ENCODE results near the gene DNAJC11.

Gene DNAJC11

DNA sequence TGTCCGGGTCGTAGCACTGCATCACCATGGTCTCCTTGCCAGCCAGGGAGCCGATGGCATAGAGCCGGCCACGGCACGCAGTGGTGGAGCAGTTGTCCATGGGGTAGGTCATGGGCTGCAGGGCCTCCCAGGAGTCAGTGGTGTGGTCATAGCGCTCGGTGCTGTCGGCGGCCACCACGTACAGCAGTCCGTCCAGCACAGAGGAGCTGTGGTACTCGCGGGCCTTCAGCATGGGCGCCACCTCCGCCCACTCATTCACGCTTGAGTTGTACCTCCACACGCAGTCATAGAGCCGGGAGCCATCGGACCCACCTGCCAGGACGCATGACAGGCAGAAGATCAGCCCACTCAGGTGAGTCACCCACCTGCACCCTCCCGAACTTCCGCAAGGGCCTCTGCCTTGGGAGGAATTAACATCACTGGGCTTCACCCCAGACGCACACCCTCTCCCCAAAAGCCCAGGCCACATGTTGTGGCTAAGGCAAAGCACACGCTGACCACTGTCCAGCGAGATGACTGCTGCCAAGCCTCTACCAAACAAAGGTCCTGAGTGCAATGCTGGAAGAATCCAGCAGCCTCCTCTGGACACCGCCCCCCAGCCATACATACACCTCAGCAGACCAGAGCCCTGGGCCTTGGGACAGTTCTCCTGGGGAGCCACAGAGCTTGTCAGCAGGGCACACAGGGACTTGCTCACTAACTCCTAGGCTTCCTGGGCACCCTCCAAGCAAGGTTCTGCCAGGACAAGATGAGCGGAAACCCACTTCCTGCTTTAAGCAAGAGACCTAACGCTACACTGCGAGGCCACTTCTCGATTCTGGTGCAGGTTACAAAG, 102.3 kb downstream of the DNAJC11 start:
- DNase-seq (ENCODE audit: low spot score) = no peak

GRCh38 chr1:6597777-6598131, 103.9 kb downstream of the DNAJC11 start:
- DNase-seq (ENCODE audit: low spot score) = no peak

DNA sequence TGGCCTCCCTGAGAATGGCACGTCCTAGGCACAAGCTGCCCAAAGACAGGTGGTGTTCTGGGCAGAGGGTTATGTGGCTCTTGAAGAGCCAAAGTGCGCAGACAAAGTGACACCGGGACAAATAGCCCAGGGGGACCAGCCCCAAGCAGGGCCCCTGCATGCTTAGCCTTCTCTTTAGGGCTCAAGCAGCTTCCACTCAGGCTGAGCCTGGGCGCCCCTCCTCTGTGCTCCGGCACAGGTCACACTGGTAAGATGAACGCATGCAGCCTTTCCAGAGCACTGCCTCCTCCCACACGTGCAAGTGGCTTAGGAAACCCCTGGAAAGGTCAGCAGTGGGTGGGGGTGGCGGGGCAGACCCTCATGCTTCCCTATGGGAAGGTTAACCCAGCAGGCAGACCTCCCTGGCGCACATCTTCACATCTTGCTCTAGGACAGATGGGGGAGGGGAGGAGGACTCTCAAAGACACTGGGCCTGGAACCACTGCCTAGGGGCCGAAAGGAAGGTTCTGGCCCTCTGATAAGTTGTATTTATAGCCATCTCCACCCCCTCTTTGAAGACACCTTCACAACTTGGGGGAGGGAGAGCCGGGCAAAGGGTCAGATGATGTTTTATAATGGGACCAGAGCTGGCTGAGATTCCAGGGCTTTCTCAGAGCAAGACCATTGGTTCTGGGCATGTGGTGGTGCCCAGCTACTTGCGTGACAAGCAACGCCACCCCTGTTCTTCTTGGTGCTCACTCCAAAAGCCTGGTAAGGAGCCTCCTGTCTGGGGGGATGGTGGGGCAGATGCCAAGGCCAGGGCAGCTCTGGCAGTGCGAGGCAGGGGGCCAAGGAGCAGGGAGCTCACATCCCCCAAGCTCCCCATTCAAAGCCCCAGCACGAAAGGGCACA, 104.5 kb downstream of the DNAJC11 start:
- no peak for DNase-seq (ENCODE audit: low spot score)

DNA sequence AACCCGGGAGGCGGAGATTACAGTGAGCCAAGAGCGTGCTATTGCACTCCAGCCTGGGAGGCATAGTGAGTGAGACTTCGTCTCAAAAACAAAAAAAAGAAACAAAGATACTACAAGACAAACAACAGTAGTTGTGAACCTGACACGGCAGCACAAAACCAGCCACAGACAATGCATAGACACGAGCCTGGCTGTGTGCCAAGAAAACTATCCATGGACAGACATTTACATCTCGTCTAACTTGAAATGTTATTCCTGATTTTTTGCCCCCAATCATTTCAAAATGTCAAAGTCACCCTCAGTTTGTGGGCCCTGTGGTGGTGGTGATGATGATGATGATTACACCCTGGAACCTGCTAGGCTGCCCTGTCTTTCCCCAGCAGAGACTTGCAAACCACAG, 105.3 kb downstream of the DNAJC11 start:
- DNase-seq (ENCODE audit: low spot score) = no peak

GRCh38 chr1:6594977-6595740, 106.5 kb downstream of the DNAJC11 start:
- DNase-seq (ENCODE audit: low spot score) = no peak

DNA sequence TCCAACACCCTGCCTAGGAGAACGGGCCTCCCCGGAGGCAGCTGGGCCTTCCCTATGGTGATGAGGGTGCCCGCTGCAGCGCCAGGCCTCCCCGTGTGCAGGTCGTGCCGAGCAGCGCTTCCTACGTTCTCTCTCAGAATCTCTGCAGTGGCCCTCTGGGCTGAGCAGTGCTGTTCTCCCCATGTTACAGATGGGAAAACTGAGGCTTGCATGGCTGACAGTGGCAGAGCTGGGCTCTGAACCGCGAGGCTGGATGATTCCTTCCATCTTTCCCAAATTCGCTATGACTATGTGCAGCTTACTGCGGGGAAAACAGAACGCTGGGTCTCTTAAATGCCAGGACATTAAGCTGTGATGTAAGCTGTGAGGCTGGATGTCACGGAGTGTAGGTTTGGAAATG, 107.8 kb downstream of the DNAJC11 start:
- DNase-seq (ENCODE audit: low spot score) = no peak

DNA sequence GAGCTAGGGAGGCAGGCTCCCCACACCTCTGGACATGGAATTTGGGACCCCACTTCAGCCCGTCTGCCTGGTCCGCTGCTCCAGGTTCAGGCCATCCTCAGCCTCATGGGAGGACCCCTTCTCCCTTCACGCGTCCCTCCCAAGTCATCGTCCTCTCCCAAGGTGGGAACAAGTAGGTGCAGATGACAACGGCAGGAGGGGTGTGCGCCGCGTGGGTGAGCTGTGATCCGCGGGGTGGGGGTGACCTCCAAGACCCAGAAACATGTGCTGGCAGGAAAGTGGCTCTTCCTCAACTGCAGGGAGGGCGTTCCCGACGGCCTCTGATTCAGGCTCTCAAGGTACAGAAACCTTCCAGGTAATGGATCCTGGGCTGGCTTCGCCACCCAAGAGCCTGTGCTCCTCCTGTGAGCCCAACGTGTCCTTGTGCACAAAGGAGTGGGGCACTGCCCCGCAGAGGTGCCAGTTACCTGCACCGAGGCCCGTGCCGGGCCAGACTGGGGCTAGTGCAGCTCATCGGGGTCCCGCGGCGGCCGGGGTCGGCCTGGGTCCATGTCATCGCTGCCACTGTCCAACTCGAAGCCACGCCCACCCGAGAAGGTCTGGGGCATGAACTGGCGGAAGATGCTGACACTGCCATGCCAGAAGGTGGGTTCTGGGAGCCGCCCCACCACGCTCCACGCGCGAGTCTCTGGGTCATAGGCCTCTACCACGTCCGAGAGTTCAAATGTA, 108.6 kb downstream of the DNAJC11 start:
- DNase-seq (ENCODE audit: low spot score) = no peak

DNA sequence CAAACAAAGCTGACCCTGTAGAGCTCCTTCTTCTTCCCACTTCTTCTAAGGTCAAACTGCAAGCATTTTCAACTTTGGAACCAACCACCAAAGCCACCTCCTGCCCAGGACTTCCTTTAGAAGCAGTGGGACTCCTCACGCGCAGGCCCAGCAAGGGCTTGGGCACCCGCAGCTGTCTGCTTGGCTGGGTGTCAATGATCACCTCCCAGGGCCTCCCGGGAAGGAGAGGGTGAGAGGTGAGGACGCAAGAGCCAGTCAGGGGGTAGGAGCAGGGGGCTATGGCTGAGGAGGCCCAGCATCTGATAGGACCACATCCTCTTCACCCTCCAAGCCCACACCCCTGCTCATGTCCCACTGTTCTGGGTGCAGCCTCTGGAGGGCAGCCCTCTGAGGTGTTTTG, 109.2 kb downstream of the DNAJC11 start:
- no peak for DNase-seq (ENCODE audit: low spot score)

DNA sequence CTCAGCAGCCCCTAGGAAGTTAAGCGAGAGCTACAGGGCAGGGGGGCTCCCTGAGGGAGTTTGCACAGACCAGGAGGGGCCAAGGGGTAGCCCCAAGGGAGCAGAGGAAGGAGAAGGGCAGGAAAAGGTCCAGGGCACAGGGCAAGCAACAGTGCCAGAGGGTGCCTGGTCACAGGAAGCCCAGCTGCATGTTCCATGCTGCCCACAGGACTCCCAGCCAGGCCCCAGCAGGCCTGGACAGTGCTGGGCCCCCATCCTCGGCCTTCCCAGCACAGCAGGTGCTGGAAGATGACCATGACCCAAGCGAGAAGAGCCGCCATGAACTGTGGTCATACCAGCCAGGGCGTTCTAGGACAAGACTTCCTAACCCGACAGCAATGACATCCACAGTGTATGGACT, 110.0 kb downstream of the DNAJC11 start:
- no peak for DNase-seq (ENCODE audit: low spot score)

DNA sequence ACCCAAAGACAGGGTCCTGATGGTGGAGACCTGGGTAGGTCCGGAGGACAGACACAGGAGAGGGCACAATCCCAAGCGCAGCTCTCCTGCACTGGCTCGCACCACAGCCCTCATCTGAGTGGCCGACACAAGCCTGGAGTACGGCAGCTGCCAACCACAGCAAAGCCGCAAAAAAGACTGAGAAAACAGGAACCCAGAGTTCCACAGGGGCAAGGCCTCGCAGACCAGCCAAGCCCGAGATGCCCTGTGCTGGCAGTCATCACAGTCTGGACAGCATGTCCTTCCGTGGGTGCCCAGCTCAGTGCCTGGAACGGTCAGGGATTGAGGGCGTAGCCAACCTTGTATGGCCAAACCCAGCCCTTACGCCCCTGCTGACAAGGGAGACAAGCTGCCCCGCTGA, 110.4 kb downstream of the DNAJC11 start:
- no peak for DNase-seq (ENCODE audit: low spot score)

- DNase-seq (ENCODE audit: low spot score) = no peak
These were observed 111.6 kb downstream of the DNAJC11 start for GRCh38 chr1:6590046-6590445.

DNA sequence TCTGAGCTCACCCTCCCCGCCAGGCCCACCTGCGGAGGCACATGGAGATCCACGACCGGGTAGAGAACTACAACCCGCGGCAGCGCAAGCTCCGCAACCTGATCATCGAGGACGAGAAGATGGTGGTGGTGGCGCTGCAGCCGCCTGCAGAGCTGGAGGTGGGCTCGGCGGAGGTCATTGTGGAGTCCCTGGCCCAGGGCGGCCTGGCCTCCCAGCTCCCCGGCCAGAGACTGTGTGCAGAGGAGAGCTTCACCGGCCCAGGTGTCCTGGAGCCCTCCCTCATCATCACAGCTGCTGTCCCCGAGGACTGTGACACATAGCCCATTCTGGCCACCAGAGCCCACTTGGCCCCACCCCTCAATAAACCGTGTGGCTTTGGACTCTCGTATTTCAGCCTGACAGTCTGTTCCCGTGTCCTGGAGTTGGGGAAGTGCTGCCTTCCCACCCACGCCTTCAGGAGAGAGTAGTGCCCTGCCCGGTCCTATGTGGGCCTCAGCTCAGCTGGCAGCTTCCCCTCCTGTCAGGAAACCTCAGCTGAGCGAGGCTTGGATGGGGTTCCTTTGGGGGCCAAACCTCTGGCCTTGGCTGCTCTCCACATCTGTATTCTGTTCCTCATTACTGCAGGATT, 112.6 kb downstream of the DNAJC11 start:
- DNase-seq (ENCODE audit: low spot score) = no peak

DNA sequence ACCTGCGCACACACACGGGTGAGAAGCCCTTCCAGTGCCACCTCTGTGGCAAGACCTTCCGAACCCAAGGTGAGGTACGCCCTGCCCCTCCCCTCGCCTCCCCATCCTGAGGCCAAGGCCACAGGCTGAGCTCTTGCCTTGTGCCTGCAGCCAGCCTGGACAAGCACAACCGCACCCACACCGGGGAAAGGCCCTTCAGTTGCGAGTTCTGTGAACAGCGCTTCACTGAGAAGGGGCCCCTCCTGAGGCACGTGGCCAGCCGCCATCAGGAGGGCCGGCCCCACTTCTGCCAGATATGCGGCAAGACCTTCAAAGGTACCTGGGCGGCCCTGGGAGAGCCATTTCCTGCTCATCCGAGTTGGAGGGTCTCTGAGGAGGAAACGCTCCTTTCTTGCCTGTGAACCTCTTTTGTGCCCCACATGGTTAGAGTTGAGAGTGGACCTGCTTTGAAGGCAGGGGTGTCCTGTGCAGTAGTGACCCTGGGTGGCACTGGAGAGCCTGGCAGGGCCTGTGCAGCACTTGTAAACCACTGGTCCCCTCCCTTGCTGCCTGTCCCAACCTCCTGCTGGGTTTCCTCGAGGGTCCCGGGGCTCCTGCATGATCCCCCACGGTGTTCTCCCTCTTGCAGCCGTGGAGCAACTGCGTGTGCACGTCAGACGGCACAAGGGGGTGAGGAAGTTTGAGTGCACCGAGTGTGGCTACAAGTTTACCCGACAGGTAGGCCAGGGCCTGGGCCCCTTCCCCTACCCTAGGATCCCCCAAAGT, 113.3 kb downstream of the DNAJC11 start:
- no peak for DNase-seq (ENCODE audit: low spot score)

GRCh38 chr1:6587261-6588005, 114.2 kb downstream of the DNAJC11 start:
- DNase-seq (ENCODE audit: low spot score) = no peak

DNA sequence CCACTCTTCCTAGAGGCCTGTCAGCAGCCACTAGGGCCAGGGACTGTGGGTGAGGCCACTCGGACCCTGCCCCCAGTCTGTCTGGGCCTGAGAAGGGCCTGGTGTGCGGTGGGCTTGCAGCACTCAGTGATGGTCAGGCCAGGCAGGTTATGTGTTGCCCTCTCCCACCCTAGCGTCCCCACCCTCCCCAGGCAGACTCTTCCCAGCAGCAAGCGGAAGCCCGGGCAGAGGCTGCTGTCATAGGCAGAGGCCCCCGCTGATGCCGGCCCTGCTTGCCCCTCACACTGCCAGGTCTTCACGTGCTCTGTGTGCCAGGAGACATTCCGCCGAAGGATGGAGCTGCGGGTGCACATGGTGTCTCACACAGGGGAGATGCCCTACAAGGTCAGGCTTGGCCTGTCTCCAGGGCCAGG, 115.2 kb downstream of the DNAJC11 start:
- DNase-seq (ENCODE audit: low spot score) = no peak

DNA sequence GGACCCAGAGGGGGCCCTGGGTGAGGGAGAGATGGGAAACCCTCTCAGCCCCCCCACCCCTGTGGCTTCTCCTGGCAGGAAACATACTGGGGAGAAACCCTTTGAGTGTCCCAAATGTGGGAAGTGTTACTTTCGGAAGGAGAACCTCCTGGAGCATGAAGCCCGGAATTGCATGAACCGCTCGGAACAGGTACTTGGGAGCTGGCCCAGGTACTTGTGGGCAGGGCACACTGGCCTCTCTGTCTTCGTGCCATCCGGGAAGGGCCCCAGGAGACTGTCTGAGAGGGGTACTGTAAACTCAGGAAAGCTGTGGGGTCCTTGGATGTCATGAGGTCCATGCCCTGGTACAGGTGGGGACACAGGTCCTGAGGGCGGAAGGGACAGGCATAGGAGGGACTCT, 115.8 kb downstream of the DNAJC11 start:
- DNase-seq (ENCODE audit: low spot score) = no peak

DNA sequence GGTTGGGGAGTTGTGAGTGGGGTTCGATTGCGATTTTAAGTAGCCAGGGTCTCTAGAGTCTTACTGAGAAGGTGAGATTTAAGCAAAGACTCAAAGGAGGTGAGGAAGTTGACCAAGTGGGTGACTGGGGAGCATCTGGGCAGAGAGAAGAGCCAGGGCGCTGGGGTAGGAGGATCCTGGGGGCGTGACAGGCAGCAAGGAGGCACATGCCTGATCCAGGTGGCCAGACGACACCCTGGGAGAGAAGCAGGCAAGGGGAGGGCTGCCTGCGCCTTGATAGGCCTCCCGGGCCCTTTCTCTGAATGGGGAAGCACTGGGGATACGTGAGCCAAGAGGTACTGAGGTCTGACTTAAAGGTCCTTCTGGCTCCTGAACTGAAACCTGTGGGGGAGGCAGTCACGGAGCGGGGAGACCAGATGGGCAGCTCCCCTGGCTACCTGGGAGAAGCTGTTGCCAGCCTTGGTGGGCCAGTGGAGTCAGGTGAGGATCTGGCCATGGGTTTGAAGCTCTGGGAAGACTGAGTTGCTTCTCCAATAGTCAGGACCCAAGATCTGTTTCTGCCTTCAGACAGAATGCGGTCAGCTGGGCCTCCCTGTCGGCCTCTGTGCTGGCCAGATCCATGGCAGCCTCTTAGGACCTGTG, 116.4 kb downstream of the DNAJC11 start:
- no peak for DNase-seq (ENCODE audit: low spot score)

Data from hepatic stellate cell (primary cell).